Upper lobe of left lung (tissue), 6 donors: ENCODE results near the gene PLIN4. TPM values are rescaled to one million over a fixed set of nuclear protein-coding genes. Genes with fewer than 3 reads are reported as not detected.

Source experiments
- ATAC-seq, 2 donors: fragments of 200-7000 bp; cut with Tn5 transposase; one replicate each; pipeline ENCODE4 v1.9.1; 2022; ENCODE audit warnings: mild to moderate bottlenecking in 2 of 2, moderate library complexity in 2 of 2; ENCODE audit not compliant: low FRiP score in 2 of 2
- DNase-seq, 2 donors: peaks; one replicate each; pipeline ENCODE4 v3.0.0-alpha.2; 2019 to 2020
- H3K27ac ChIP-seq, 4 donors: fragments of 200-600 bp; sonication (generic); one replicate each; pipeline ENCODE4 v1.5.1; 2016 to 2019
- H3K27me3 ChIP-seq, 4 donors: fragments of 200-600 bp; sonication (generic); one replicate each; pipeline ENCODE4 v1.5.1; 2017 to 2019
- H3K36me3 ChIP-seq, 4 donors: fragments of 200-600 bp; sonication (generic); one replicate each; pipeline ENCODE4 v1.5.1; 2016 to 2019
- H3K4me1 ChIP-seq, 4 donors: fragments of 200-600 bp; sonication (generic); one replicate each; pipeline ENCODE4 v1.5.1; 2018 to 2019
- H3K4me3 ChIP-seq, 4 donors: fragments of 200-600 bp; sonication (generic); one replicate each; pipeline ENCODE4 v1.5.1; 2017 to 2019; ENCODE audit warnings: mild to moderate bottlenecking in 2 of 4, moderate library complexity in 1 of 4
- H3K9me3 ChIP-seq, 4 donors: fragments of 200-600 bp; sonication (generic); one replicate each; pipeline ENCODE4 v1.5.1; 2018 to 2019
- EP300 ChIP-seq, 4 donors: sonication (generic); formaldehyde crosslinking; IDR thresholded peaks; one replicate each; pipeline ENCODE4 v1.5.1; 2017; ENCODE audit warnings: antibody characterized with exemption in 4 of 4, control low read depth in 2 of 4
- POLR2A ChIP-seq, 4 donors: fragments of 450-650 bp; IDR thresholded peaks; one replicate each; pipeline ENCODE4 v1.5.1; 2016 to 2017; ENCODE audit warnings: antibody characterized with exemption in 4 of 4, mild to moderate bottlenecking in 2 of 4
- POLR2AphosphoS5 ChIP-seq, 2 donors: sonication (generic); formaldehyde crosslinking; IDR thresholded peaks; one replicate each; pipeline ENCODE4 v1.5.1; 2017; ENCODE audit warnings: antibody characterized with exemption in 2 of 2
- WGBS, 2 donors: methylation state at CpG; one replicate each; pipeline ENCODE4 v1.1.5; 2017 to 2018; 5-methylcytosine and 5-hydroxymethylcytosine counted together
- total RNA-seq, 6 donors: library from RNA; depleted of rRNA in 4 of 6; stranded (reverse); fragments of >200 nt in 4 of 6; gene quantifications; one replicate each; pipeline versions ENCODE4 v1.1.0 to v1.2.1, GENCODE V29; 2016 to 2021
- TF ChIP-seq, protein P1 (sequence below), 6 experiments: fragments of 450-650 bp in 4 of 6; fragments of 200-600 bp in 2 of 6; sonication (generic) in 2 of 6; IDR thresholded peaks; one replicate each; pipeline ENCODE4 v1.5.1; 2016 to 2019; ENCODE audit warnings: antibody characterized with exemption in 6 of 6
- donor health status: DM: no; HTN: no; CAD: no; lungs with moderate emphysema.
- donor health status: DM: no; HTN: yes; CAD: no; lungs with severe emphysema.

Gene PLIN4
- total RNA-seq, 6 donors from 2014 or later: 1.8 to 11.5 (median 3.8) TPM

DNA sequence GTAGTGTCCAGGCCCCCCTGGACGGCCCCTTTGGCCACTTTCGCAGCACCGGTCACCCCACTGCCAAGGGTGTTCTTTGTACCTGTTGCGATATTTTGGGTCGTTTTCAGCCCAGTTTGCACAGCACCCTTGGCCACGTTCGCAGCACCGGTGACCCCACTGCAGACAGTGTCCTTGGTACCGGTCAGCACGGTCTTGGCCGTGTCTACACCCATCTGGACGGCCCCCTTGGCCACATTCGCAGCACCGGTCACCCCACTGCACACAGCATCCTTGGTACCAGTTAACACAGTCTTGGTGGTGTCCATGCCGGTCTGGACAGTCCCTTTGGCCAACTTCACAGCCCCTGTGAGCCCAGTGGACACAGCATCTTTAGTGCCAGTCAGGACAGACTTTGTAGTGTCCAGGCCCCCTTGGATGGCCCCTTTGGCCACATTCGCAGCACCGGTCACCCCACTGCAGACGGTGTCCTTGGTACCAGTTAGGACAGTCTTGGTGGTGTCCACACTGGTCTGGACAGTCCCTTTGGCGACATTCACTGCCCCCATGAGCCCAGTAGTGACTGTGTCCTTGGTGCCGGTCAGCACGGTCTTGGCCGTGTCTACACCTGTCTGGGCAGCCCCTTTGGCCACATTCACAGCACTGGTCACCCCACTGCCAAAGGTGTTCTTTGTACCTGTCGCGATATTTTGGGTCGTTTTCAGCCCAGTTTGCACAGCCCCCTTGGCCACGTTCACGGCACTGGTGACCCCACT is 6.8 kb downstream of the PLIN4 start:
- Histone ChIP-seq H3K4me1 (no peaks in the 10 kb centered on the region), H3K9me3 (no peaks in the 10 kb centered on the region), H3K27ac (no peak overlapping the region), H3K36me3 (no peaks in the 10 kb centered on the region), H3K4me3 (no peak overlapping the region), H3K27me3 (no peaks in the 10 kb centered on the region)
- DNase-seq (no peak), ATAC-seq (no peak)
- 81 to 84% methylated on average over 24 to 27 of the region's 27 CpGs for WGBS, 2 donors
- no peak for TF ChIP-seq EP300 (IDR thresholded peaks at IDR 0.05)
- TF ChIP-seq, protein P1, sequence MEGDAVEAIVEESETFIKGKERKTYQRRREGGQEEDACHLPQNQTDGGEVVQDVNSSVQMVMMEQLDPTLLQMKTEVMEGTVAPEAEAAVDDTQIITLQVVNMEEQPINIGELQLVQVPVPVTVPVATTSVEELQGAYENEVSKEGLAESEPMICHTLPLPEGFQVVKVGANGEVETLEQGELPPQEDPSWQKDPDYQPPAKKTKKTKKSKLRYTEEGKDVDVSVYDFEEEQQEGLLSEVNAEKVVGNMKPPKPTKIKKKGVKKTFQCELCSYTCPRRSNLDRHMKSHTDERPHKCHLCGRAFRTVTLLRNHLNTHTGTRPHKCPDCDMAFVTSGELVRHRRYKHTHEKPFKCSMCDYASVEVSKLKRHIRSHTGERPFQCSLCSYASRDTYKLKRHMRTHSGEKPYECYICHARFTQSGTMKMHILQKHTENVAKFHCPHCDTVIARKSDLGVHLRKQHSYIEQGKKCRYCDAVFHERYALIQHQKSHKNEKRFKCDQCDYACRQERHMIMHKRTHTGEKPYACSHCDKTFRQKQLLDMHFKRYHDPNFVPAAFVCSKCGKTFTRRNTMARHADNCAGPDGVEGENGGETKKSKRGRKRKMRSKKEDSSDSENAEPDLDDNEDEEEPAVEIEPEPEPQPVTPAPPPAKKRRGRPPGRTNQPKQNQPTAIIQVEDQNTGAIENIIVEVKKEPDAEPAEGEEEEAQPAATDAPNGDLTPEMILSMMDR (IDR thresholded peaks at IDR 0.05): no peak
- TF ChIP-seq POLR2A (IDR thresholded peaks at IDR 0.05): no peak
- TF ChIP-seq POLR2AphosphoS5 (IDR thresholded peaks at IDR 0.05): no peak

DNA sequence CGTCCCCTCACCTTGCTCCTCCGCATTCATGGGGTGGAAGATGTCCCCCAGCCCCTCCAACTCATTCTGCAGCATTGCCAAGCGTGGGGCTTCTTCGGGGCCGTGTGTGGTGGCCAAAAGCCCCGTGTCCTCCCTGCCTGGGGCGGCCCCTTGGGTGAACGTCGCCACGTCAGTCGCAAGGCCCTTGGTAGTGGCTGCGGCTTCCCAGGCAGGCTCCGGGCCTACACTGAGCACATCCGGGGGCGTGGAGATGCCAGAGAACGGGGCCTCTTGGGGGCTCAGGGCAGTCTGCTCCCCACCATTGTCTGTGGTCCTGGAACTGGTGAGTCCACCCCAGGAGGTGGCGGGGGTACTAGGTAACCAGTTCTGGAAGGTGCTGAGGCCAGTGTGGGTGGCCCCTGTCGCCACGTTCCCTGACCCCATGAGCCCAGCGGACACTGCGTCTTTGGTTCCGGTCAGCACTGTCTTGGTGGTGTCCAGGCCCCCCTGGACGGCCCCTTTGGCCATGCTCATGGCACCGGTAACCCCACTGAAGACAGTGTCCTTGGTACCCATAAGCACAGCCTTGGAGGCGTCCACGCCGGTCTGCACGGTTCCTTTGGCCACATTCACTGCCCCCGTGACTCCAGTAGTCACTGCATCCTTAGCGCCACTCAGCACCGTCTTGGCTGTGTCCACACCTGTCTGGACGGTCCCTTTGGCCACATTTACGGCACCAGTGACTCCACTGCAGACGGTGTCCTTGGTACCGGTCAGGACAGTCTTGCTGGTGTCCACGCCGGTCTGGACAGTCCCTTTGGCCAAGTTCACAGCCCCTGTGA is 7.6 kb downstream of the PLIN4 start:
- H3K36me3 ChIP-seq: peaks cover 0 to 6% (median 2%) of the 10 kb centered on the region in 4 donors
- DNase-seq: peak in 1 of 2 donors; percentile 69
- H3K27me3 ChIP-seq: no peaks in the 10 kb centered on the region
- H3K4me3 ChIP-seq: no peak overlapping the region
- peak; percentile 15 to 17 for ATAC-seq
- WGBS, 2 donors: 88 to 91% methylated on average over 20 to 32 of the region's 37 CpGs
- H3K4me1 ChIP-seq: no peaks in the 10 kb centered on the region
- H3K9me3 ChIP-seq: no peaks in the 10 kb centered on the region
- TF ChIP-seq, protein P1 (IDR thresholded peaks at IDR 0.05): no peak
- TF ChIP-seq EP300 (IDR thresholded peaks at IDR 0.05) (no peak), POLR2AphosphoS5 (IDR thresholded peaks at IDR 0.05) (no peak), POLR2A (IDR thresholded peaks at IDR 0.05) (no peak)
- H3K27ac ChIP-seq: no peak overlapping the region

DNA sequence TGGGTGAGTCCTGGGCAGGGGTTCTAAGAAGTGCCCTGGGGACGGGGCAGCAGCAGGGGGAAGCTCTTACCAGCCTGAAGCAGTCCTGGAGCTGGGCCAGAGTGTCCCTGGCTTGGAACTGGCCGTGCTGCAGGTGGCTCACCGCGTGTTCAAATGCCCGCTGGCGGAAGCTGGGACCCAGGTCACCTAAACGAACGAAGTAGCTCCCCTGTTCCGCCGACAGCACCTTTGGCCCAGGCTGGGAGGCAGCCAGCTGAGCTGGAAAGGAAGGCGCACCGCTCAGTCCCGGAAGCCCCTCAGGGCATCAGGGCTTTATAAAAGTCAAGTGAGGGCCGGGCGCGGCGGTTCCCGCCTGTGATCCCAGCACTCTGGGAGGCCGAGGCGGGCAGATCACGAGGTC is 9.6 kb downstream of the PLIN4 start:
- Histone ChIP-seq H3K27ac (no peak overlapping the region), H3K36me3 (peaks cover 0 to 26% (median 9%) of the 10 kb centered on the region in 4 donors), H3K27me3 (no peaks in the 10 kb centered on the region), H3K4me1 (no peaks in the 10 kb centered on the region), H3K4me3 (no peak overlapping the region), H3K9me3 (no peaks in the 10 kb centered on the region)
- peak in 1 of 2 donors; percentile 66 for DNase-seq
- WGBS, 2 donors: 91 to 92% methylated on average over 6 to 14 of the region's 21 CpGs
- TF ChIP-seq POLR2A (IDR thresholded peaks at IDR 0.05) (no peak), EP300 (IDR thresholded peaks at IDR 0.05) (no peak), POLR2AphosphoS5 (IDR thresholded peaks at IDR 0.05) (no peak)
- TF ChIP-seq, protein P1 (IDR thresholded peaks at IDR 0.05): no peak
- ATAC-seq: no peak

DNA sequence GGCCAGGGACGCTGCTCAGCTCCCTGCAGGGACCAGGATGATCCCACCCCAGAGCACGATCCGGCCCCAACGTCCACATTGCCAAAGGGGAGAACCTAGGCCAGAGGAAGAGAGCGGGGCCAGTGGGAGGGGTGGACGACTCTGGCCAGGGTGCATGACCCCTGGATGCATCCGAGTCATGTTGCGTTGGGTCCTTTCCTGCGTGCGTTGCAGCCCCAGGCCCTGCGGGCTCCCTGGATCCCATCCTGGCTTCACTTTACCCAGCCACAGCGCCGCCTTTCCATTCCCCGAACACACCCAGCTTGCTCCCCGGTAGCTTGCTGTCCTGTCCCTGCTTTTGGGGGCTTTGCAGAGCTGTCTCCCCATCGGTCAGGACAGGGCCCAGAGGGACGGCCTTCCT is 10.5 kb downstream of the PLIN4 start:
- 76 to 88% methylated on average over 16 to 17 of the region's 17 CpGs for WGBS, 2 donors

More for the DNA sequence above, 10.5 kb downstream of the PLIN4 start:
- Histone ChIP-seq H3K27me3 (no peaks in the 10 kb centered on the region), H3K4me1 (no peaks in the 10 kb centered on the region), H3K9me3 (no peaks in the 10 kb centered on the region), H3K4me3 (no peak overlapping the region), H3K36me3 (peaks cover under 1 to 35% (median 17%) of the 10 kb centered on the region in 4 donors), H3K27ac (no peak overlapping the region)
- DNase-seq (no peak), ATAC-seq (no peak)
- no peak for TF ChIP-seq POLR2AphosphoS5 (IDR thresholded peaks at IDR 0.05)
- TF ChIP-seq, protein P1 (IDR thresholded peaks at IDR 0.05): no peak
- TF ChIP-seq EP300 (IDR thresholded peaks at IDR 0.05): no peak
- no peak for TF ChIP-seq POLR2A (IDR thresholded peaks at IDR 0.05)
